ENCODE results near the gene TMSB4X.
"Not testable (repeated sequence)": the region's sequence is repeated elsewhere in the genome, so short reads cannot be mapped to it uniquely, and the experiment has no call there.

Gene TMSB4X

GRCh38 chrX:12997906-12998687 lies 23.2 kb downstream of the TMSB4X start:
- no peak for FAIRE-seq

- no peak for FAIRE-seq
These were observed 24.5 kb downstream of the TMSB4X start for GRCh38 chrX:12999422-12999821.

GRCh38 chrX:13000301-13000811 lies 25.4 kb downstream of the TMSB4X start:
- no peak for FAIRE-seq

GRCh38 chrX:13001097-13001496 lies 26.2 kb downstream of the TMSB4X start:
- FAIRE-seq = no peak

GRCh38 chrX:13001961-13002671 lies 27.2 kb downstream of the TMSB4X start:
- no peak for FAIRE-seq

DNA sequence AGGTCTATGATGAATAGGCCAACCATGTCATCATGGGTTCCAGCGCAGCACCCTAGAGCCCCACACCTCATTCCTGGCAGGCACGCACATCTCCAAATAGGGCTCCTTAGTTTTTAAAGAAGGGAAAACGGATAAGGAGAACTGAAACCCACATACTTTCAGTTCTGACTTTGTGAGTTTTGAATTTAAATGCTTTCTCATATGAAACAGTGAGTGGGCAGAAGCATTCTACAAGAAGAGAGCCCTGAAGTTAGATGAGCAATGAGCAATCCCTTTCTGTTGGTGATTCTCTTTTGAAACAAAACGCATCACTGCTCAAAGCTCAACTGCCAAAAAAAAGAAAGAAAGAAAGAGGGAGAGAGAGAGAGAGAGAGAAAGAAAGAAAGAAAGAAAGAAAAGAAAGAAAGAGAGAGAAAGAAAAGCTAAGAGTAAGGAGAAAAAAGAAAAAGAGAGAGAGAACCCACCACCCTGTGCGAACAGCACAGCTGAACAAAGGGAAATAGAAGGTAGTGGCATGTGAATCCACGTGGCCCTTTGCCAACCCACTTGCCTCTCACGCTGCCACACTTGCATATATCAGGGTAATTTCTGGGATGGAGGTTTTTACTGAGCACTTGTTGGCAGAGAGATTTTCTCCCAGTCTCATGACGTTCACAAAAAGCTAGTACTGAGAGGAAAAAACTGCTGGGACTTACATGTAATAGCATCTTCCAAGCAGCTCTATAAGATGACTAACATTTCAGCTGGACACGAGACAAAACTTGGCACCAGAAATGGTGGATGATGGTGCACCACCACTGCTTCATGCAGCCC lies 31.0 kb downstream of the TMSB4X start:
- no peak for FAIRE-seq

GRCh38 chrX:13007519-13008188 lies 32.7 kb downstream of the TMSB4X start:
- FAIRE-seq = no peak

DNA sequence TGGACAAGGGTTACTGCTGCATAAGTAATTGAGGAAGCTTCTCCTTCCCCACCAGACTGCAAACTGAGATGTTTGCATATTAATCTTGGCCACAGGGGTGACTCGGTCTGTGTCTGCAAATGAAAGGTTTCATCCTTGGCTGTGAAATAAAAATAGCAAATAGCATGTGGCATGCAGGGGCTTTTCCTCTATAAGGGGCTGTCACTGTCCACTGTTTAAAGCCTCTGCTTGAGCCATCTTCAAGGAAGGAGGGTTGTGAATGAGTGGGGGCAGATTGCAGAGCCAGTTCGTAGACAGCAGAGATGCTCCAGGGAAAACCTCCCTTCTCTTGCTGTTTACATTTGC lies 33.3 kb downstream of the TMSB4X start:
- FAIRE-seq = no peak

DNA sequence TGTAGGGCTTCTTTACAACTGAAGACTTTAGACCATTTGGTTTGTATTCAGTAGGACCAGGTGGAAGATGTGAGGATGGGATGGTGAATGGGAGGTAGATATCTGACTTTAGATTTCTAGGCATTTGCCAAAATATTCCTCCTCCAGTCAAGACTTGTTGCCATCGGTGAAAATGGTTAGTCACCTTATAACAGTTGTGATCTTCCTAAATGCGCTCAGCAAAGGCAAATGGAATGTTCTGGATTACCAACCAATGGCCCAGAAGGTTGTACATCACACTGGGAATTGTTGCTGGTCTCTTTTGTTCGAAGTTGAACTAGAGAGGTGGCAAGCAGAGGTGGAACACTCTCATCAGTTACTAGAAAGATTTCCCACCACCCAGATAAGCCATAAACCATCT lies 33.9 kb downstream of the TMSB4X start:
- FAIRE-seq = no peak

GRCh38 chrX:13009273-13009672 lies 34.4 kb downstream of the TMSB4X start:
- no peak for FAIRE-seq

DNA sequence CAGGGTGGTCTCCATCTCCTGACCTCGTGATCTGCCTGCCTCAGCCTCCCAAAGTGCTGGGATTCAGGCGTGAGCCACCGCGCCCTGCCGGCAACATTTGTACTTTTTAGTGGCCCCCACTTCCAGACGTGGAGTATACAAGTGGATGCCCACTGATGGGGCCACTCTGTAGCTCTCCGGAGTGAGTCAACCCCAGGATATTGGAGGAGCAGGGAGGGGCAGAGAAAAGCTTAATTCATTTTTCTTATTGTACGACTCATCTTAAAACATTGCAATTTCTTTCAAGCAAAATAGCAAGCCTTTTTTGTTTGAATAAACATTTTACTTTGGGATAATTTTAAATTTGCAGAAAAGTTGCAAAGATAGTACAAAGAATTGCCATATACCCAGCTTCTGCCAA lies 34.9 kb downstream of the TMSB4X start:
- no peak for FAIRE-seq

DNA sequence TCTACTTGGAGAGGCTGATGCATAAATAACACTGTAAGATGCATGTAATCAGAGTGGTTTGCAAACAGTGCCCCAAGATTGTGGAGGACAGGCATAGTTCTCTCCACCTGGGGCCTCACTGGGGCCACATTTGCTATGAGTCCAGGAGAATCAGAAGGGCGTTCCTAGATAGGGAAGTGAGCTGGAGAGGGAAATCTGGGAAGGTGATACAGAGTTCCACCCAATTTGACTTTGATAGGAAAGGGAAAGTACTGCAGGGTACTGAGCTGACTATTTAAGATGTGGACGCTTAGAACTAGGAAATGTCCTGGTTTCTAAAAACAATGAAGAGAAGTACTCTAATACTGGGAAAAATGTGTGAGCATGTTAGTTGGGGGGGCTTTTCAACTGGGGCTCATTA lies 35.6 kb downstream of the TMSB4X start:
- FAIRE-seq = no peak

DNA sequence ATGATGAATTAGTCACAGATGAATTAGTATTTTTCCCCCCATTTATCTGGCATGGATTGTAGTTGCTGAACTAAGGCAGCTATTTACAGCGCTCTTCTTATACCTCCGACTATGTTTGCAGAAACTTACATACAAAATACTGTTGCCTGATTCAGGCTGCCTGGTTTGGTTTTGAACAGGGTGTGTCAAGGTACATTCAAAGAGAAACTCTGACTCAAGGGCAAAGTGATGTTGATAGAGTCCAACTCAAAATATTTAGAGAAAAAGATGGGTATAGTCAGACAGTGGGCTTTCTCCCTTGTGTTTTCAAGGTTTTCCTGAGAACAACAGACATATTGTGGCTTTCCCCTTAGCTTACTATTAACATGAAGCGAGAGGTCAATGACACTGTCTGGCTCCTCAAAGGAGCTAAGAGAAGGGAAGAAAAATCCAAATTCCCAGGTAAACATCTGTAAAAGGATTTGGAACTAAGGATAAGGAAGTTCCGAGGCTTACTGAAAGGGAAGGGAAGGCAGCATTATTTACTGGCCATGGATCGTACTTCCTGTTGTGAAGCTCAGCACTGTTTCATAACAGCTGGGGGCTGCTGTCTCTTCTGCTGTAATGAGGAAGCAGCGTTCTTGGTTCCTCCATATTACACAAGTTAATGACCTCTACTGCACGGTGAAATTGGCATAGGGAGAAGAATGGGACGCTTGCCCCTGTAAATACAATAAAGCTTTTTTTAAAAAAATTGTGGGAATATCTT lies 38.6 kb downstream of the TMSB4X start:
- no peak for FAIRE-seq

- no peak for FAIRE-seq
These were observed 39.5 kb downstream of the TMSB4X start for GRCh38 chrX:13014111-13015096.

GRCh38 chrX:13015536-13016236 lies 40.8 kb downstream of the TMSB4X start:
- no peak for FAIRE-seq

- not testable (repeated sequence) for FAIRE-seq
These were observed 41.8 kb downstream of the TMSB4X start for GRCh38 chrX:13016731-13017130.

- no peak for FAIRE-seq
These were observed 48.0 kb downstream of the TMSB4X start for GRCh38 chrX:13022926-13023325.

GRCh38 chrX:13023567-13023966 lies 48.7 kb downstream of the TMSB4X start:
- no peak for FAIRE-seq

DNA sequence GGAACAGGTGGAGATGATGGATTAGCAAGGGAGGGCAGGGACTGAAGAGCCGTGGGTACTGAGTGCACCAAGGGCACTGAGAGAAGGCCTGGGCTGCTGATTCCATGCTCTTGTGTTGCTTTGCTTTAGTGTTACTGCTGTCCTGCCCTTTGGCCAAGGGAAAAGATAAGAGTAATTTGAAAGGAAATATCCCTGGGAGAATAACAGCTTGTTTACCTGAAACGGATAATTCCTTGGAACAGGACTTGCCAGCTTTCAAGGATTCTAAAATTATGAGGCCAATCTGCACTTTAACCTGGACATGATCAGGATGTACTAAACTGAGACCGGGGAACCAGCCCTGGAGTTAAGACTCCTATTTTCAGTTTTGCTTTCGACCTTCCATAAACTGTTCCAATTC lies 49.1 kb downstream of the TMSB4X start:
- FAIRE-seq = no peak

- no peak for FAIRE-seq
These were observed 50.1 kb downstream of the TMSB4X start for GRCh38 chrX:13024986-13025385.
